Measurements from ENCODE around the gene PRDX3.

GRCh38 chr10:119222966-119223386 lies 44.4 kb upstream of the PRDX3 start:
- TF ChIP-seq ZFP3 (CRISPR knock-in tag; IDR thresholded peaks at IDR 0.05), result no peak
- no peak for TF ChIP-seq CREB5 (CRISPR knock-in tag; IDR thresholded peaks at IDR 0.05; ENCODE audit: low read depth)

Data from SK-N-SH treated with all-trans-retinoic acid at 6 μM for 48 hours (cell line).